Activated naive CD8-positive, alpha-beta T cell treated with anti-CD3 and anti-CD28 coated beads, Interleukin-2, amount 50 U/mL, for 24 hours (primary cell): ENCODE measurements around the gene HOXD11.

Experiments
- ATAC-seq: fragments of 150-1000 bp; cut with Tn5 transposase; one replicate; pipeline ENCODE4 v1.10.0; 2021
- DNase-seq: peaks from one replicate; pipeline ENCODE4 v3.0.0; 2021
- H3K27ac Mint-ChIP-seq: one replicate; pipeline ENCODE4 v1.8.0; 2021; ENCODE audit warnings: mild to moderate bottlenecking, mixed read lengths
- H3K27me3 Mint-ChIP-seq: one replicate; pipeline ENCODE4 v1.8.0; 2021; ENCODE audit warnings: mixed read lengths
- H3K36me3 Mint-ChIP-seq: one replicate; pipeline ENCODE4 v1.8.0; 2021; ENCODE audit warnings: low read depth, mixed read lengths
- H3K4me1 Mint-ChIP-seq: one replicate; pipeline ENCODE4 v1.8.0; 2021; ENCODE audit warnings: mixed read lengths
- H3K4me3 Mint-ChIP-seq: one replicate; pipeline ENCODE4 v1.8.0; 2021; ENCODE audit warnings: mild to moderate bottlenecking, moderate library complexity, mixed read lengths
- H3K9me3 Mint-ChIP-seq: one replicate; pipeline ENCODE4 v1.8.0; 2021; ENCODE audit warnings: mixed read lengths

HOXD11 gene

DNA sequence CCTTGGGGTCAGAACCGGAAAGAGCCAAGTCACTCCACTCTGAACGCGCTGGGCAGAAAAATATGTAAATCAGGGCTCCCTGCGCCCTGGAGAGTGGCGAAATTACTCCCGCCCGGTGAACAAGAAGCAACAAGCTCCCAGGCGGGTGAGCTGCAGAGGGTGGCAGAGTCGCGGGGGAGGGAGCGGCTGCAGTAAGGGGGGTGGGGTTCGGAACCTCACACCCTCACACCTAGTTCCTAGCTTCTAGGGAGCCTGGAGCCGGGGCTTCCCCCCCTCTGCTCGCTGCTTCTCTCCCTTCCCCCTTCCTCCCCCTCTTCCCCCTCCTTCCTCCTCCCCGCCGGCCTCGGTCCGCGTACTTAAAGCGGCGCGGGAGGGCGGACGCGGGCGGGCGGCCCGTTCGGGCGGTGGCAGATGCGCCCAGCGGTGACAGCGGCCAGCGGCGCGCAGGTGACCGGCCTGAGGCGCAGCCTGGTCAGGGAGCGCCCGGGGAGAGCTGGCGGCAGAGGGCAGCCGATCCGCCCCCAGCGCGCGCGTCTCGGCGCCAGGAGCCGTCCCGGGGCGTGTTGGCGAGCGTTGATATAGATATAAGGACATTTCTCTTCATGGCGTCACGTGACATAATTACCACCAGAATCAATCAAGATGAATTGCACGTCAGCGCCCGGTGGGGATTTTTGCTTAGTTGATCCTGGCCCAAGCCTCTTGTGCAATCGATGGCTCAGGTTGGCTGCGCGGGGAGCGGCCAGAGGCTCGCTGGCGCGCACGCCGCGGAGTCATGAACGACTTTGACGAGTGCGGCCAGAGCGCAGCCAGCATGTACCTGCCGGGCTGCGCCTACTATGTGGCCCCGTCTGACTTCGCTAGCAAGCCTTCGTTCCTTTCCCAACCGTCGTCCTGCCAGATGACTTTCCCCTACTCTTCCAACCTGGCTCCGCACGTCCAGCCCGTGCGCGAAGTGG, at the start of gene HOXD11:
TSS of gene HOXD11 (plus strand) at position 700 of the 959 bp plus-strand sequence. CDS start at position 776, 76 bp downstream.
- H3K27ac Mint-ChIP-seq: peak within 1 kb of the TSS; percentile 8
- ATAC-seq: no peak

DNA sequence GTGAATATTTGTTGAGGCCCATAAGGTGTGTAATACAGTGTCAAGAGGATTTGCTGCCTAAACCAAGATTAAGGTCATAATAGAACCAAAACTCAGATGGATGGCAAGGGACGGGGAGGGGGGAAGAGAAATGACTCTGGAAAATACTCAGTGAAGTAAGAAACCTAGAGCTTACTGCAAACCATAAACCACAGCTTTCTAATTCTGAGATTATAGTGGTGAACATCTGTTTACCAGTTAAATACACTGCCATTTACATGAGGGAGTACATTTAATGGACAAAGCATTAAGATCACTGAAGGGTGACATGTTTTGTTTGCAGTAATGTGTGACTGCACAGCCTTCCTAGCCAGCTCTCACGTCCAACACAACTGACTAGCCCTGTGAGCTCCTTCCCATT, 43.1 kb upstream of the HOXD11 start:
- peaks cover 52% of the 10 kb centered on the region for H3K27me3 Mint-ChIP-seq
- no peak overlapping the region for H3K27ac Mint-ChIP-seq
- no peak overlapping the region for H3K4me3 Mint-ChIP-seq
- no peaks in the 10 kb centered on the region for H3K36me3 Mint-ChIP-seq
- no peak for DNase-seq
- ATAC-seq: no peak
- H3K4me1 Mint-ChIP-seq: peaks cover 2% of the 10 kb centered on the region
- no peaks in the 10 kb centered on the region for H3K9me3 Mint-ChIP-seq

More for the DNA sequence above, at the start of gene HOXD11:
- peak within 1 kb of the TSS; percentile 61 for H3K4me3 Mint-ChIP-seq
- H3K4me1 Mint-ChIP-seq: peaks cover 21% of the 10 kb centered on the region
- H3K36me3 Mint-ChIP-seq: peaks cover 7% of the 10 kb centered on the region
- peaks cover 4% of the 10 kb centered on the region for H3K9me3 Mint-ChIP-seq
- DNase-seq: no peak
- H3K27me3 Mint-ChIP-seq: peaks cover 86% of the 10 kb centered on the region

DNA sequence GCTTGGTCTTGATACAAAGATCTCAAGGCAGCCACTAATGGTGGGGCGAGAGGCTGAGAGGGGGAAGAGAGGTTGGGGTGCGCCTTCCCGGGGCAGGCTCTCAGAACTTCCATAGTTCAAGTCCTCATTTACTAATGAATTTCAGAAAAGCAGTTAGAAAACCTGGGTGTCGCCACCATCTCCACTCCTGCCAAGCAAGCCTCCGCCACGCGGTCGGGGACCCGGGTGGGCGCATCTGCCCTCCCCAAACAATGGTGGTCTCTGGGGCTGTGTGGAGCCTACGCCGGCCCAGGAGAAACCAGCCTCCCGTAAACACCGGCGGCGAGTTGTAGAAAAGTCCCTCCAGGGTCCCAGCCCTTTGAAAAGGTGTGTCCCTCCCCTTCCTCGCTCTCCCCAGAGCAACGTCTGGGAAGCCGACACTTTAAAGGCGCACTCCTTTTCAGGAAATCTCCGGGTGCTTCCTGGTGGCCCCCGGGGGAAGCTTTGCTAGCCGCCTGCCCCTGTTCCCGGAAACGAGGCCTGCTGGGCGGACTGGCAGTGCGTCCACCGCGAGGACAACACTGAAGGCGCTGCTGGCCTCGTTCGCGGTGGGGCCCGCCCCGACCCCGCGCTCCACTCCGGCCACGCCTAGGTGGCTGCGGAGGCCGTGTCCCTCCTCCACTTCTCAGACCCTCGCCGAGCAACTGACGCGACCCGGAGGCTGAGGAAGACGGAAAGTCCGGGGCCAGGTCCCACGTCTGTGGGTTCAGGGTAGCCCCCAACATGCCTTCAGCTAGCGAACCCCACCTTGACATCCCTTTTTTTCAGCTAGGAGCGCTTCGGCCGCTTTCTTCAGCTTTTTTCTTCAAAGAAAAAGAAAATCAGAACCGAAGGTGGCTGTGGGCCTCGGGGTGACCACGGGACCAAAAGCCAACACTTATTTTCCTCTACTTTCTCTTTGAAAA, 40.2 kb upstream of the HOXD11 start:
- H3K27ac Mint-ChIP-seq: no peak overlapping the region
- peaks cover 3% of the 10 kb centered on the region for H3K4me1 Mint-ChIP-seq
- no peaks in the 10 kb centered on the region for H3K9me3 Mint-ChIP-seq
- peaks cover 77% of the 10 kb centered on the region for H3K27me3 Mint-ChIP-seq
- ATAC-seq: no peak
- H3K4me3 Mint-ChIP-seq: no peak overlapping the region
- no peaks in the 10 kb centered on the region for H3K36me3 Mint-ChIP-seq
- no peak for DNase-seq

DNA sequence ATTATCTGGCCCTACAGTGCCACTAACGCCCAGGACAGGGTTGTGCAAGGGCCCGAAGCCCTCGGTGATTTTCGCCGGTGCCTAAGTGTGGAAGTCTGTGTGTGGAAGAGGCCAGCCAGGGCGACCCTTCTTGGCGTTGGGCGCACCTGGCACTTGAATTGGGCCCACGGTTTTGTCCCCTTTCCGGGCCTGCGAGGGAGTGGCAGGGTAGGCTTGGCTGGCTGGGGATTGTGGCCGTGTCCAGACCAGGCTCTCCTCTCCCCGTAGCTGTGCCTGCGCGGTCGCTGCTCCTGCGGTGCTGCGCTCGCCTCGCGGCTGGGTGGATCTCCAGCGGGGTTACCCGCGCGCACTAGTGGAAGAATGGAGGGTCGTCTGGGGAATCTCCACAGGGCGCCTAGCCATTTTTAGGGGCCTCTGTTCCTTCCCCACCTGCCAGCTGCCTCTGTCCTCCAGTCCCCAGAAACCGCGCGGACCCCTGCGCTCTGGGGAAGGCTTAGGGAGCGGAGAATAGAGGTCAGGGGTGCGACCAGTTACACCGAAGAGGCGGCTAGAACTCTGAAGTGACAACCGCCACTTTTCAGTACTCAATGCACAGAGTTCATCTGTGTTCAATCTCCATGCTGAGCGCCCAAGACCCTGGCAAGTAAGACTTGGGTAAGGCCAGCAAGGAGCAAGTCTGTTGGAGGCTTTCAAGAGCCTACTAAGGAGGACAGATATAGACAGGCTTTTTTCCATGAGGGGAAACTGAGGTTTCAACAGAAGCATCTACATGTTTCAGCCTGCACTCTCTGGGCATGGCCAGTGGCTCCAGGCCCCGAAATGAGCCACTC, 39.3 kb upstream of the HOXD11 start:
- Mint-ChIP-seq H3K27me3 (peaks cover 80% of the 10 kb centered on the region), H3K4me1 (peaks cover 3% of the 10 kb centered on the region), H3K9me3 (no peaks in the 10 kb centered on the region), H3K27ac (no peak overlapping the region), H3K4me3 (no peak overlapping the region), H3K36me3 (no peaks in the 10 kb centered on the region)
- DNase-seq: no peak
- no peak for ATAC-seq

DNA sequence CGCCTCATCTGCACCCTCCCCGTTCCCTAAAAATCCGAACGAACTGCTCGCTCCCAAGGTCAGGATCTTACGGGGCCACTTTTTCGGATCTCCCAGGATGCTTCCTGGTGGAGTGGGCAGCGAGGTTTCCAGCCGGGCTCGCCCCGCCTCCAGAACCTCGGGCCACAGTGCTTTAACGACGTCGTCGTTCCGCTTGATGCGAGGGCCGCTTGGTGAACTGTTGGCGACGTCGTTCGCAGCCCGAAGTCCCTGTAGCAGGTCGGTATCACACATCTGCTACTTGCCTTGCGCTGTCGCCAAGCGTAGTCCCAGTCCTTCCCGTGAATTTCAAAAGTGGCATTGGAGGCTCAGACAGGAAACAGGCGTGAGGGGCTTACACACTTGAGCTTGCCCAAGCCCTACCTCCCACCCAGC, 38.7 kb upstream of the HOXD11 start:
- ATAC-seq: no peak
- Mint-ChIP-seq H3K36me3 (no peaks in the 10 kb centered on the region), H3K9me3 (no peaks in the 10 kb centered on the region), H3K4me1 (peaks cover 3% of the 10 kb centered on the region), H3K4me3 (no peak overlapping the region), H3K27me3 (peaks cover 84% of the 10 kb centered on the region), H3K27ac (no peak overlapping the region)
- no peak for DNase-seq

DNA sequence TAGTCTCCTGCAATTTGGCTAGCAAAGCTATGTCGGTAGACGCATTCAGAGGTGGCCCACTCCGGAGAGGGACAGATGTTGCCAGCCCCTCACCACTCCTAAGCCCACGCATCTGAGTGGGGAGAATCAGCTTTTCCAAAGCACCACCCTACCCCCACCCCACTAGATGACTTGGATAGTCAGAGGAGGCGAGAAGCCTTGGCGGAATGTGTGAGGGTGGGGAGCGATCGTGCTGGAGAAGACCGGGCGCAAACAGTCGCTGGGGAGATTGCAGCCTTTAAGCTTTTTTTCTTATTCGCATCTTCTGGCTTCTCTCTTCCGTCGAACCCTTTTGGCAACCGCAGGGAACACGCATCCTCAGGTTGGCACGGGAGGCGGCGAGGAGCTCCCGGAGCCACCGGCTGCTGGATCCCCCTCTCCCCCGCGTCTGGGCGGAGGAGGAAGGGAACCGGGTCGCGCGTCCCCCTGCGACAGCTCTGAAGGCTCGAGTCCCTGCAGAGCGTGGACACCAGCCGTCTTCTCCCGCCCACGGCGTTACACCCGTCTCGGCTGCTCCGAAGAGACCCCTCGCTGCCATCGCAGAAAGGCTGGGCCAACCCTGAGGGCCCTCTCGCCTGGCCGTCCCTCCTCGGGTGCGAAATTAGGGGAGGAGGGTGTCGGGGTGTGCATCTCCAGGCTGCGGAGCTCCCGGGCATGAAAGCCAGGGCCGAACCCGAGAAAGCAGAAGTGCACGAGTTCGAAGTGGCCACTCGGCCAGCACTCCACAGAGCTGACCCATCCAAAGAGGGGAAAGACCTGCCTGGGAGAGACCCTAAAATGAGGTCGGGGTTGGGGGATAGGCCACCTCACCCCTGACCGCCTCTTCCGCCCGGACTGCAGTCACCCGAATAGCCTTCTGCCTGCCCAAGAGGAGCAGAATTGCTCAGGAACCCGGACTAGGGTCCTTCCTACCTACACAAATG, 35.5 kb upstream of the HOXD11 start:
- Mint-ChIP-seq H3K4me1 (peaks cover 3% of the 10 kb centered on the region), H3K27ac (no peak overlapping the region), H3K4me3 (no peak overlapping the region), H3K36me3 (no peaks in the 10 kb centered on the region), H3K27me3 (peaks cover 87% of the 10 kb centered on the region), H3K9me3 (peaks cover 11% of the 10 kb centered on the region)
- no peak for DNase-seq
- no peak for ATAC-seq

DNA sequence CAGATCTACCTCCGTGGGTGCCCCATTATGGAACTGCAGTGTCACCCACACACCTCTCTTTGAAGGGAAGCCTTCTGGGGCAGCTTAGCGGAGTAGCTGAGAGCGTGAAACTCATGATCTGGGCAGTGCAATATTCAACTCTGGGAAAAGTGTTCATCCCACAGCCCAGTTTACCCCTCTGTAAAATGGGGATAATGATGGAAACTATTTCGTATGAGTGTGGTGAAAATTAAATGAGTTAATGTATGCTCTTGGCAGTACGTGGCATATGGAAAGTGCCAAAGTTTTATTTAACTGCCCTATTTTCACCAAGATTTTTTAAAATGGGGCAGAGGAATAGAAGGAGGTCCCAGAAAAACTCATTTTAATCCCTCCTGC, 34.8 kb upstream of the HOXD11 start:
- no peak overlapping the region for H3K27ac Mint-ChIP-seq
- no peak for DNase-seq
- peaks cover 90% of the 10 kb centered on the region for H3K27me3 Mint-ChIP-seq
- no peaks in the 10 kb centered on the region for H3K36me3 Mint-ChIP-seq
- ATAC-seq: no peak
- H3K9me3 Mint-ChIP-seq: peaks cover 11% of the 10 kb centered on the region
- H3K4me1 Mint-ChIP-seq: peaks cover 3% of the 10 kb centered on the region
- H3K4me3 Mint-ChIP-seq: no peak overlapping the region

DNA sequence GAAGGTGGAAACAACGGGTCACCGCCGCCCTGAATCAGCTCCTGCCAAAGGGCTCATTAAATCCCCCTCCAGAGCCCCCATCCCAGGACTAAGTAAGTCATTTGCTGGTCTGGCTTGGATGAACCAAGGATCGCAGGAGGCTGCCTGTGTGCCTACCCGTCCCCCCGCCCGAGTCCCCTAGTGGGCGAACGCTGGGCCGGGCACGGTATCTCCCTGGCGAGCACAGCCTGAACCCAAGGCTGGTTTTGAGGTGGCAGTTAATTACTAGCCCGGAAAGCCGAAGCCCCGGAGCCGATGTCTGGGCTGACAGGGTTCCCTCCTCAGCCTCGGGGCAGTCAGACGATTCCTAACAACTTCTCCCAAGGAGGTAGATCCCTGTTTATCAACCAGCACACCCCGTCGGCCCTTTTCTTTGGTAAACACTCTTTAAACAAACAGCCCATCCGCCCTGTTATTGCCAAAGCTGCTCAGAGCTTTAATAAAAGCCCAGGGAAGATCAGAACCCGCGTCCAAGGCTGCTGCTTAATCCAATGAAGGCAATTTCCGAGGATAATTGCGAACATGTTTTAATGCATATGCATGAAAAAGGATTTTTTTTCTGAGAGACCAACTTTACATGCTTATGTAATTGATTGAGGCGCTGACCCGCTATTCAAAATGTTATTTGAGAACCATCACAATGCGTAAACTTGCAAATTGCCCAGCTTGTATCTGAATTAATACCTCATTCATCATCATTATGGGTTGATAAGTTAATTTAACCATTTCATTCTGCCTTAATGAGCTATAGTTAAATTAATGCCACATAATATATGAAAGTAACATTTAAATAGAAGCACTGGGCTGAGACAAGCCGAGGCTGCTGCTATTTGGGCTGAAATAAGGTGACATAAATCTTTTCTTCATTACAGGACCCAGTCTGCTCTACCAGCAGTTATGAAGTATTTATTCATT, 33.9 kb upstream of the HOXD11 start:
- Mint-ChIP-seq H3K4me1 (peaks cover 3% of the 10 kb centered on the region), H3K27ac (no peak overlapping the region), H3K36me3 (peaks cover under 1% of the 10 kb centered on the region), H3K4me3 (no peak overlapping the region), H3K27me3 (peaks cover 89% of the 10 kb centered on the region), H3K9me3 (peaks cover 12% of the 10 kb centered on the region)
- DNase-seq (no peak), ATAC-seq (no peak)

DNA sequence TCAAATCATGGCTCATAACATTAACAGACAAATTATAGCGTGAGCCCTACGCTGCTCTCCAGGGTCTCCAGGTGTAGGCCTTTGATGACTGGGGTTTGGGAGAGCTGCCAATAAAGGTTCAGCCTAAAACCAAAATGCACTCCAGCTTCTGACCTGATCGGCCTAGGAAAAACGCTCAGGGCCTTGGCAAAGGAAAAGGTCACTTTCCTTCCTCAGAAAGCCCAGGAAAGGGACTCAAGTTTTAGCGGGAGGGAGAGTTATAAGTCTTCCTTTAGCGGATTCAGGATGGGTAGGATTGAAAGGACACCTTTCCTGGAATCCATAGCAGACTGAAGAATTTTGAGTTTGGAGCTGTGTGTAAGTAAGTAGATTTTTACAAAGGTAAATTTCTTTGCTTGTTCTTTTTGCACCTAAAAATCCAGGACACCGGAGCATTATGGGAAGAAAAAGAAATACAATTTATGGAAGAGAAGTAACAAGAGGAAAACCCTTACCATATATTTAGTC, 32.1 kb upstream of the HOXD11 start:
- peaks cover 13% of the 10 kb centered on the region for H3K4me1 Mint-ChIP-seq
- peaks cover 10% of the 10 kb centered on the region for H3K36me3 Mint-ChIP-seq

DNA sequence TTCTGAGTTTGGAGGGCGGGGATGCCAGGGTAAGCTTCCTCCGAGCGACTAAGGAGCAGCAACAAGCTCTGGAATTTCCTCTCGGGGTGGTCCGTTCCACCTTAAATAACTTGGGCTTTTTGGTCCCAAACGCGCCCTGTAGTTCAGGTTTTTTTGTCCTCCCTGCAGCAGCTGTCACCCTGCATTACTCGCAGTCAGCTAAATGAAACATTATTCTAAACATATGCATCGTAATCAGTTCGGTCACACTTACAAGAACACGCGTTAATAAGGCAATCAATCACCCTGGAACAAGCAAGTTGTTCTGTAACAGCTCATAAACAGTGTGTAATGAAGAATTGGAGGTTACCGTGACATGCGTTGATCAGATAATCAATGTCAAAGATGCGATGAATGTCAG, 31.6 kb upstream of the HOXD11 start:
- no peak for DNase-seq
- Mint-ChIP-seq H3K4me1 (peaks cover 13% of the 10 kb centered on the region), H3K9me3 (peaks cover 23% of the 10 kb centered on the region), H3K27ac (no peak overlapping the region), H3K4me3 (no peak overlapping the region), H3K36me3 (peaks cover 10% of the 10 kb centered on the region), H3K27me3 (peaks cover 82% of the 10 kb centered on the region)
- no peak for ATAC-seq

More for the DNA sequence above, 32.1 kb upstream of the HOXD11 start:
- Mint-ChIP-seq H3K9me3 (peaks cover 23% of the 10 kb centered on the region), H3K27me3 (peaks cover 87% of the 10 kb centered on the region), H3K27ac (no peak overlapping the region), H3K4me3 (no peak overlapping the region)
- ATAC-seq: no peak
- DNase-seq: no peak

DNA sequence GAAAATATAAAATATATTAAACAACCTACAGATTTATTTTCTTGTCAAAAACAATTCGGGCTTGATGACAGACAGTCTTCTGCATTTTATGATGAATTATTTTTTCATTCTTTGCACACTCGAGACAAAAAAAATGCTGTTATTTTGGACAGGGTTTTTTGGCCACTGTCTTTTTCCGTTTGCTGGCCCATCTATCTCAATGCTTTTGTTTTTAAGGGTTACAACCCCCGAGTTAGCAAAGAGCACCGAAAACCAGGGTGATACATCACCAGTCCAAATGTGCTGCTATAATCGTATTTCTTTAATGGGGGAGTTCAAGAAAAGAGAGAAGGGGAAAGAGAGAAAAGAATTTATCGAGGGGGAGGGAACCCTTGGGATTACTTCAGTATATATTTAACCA, 31.0 kb upstream of the HOXD11 start:
- DNase-seq (no peak), ATAC-seq (no peak)
- Mint-ChIP-seq H3K36me3 (peaks cover 12% of the 10 kb centered on the region), H3K4me1 (peaks cover 17% of the 10 kb centered on the region), H3K27me3 (peaks cover 79% of the 10 kb centered on the region), H3K27ac (no peak overlapping the region), H3K4me3 (no peak overlapping the region), H3K9me3 (peaks cover 23% of the 10 kb centered on the region)

DNA sequence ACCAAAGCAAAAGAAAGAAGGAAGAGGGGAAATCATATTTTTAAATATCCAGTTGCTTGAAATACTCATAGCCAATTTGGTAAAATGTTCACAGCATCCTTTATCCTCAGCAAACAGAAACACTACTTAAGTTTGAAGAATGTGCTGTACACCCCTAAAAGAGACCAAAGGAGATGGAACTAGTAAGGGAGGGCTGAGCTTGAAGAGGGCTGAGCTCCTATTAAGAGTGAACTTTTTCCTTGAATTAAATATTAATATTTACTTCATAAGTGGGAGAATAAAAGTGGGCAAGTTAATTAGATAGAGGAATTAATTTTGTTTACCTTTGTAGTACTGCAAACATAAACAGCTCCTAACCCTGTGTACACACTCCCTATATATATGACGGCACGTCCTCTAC, 30.3 kb upstream of the HOXD11 start:
- Mint-ChIP-seq H3K27ac (no peak overlapping the region), H3K27me3 (peaks cover 81% of the 10 kb centered on the region), H3K4me3 (no peak overlapping the region), H3K4me1 (peaks cover 22% of the 10 kb centered on the region), H3K36me3 (peaks cover 18% of the 10 kb centered on the region), H3K9me3 (peaks cover 30% of the 10 kb centered on the region)
- DNase-seq (no peak), ATAC-seq (no peak)
